NCI-H187 treated with DMSO at 0.1 percent for 48 hours (cell line): Measurements from ENCODE around the gene SLC18A3.

Source experiments
- DNase-seq: peaks from one replicate; lab custom pipeline; 2025; lab: John Stamatoyannopoulos, UW

The SLC18A3 gene

GRCh38 chr10:49610114-49610457 is at the start of gene SLC18A3:
Gene SLC18A3, plus strand, starts transcription at chr10:49610310. Its CDS starts 431 bp downstream, at chr10:49610741.
- no peak for DNase-seq

- no peak for DNase-seq
These were observed 49.6 kb upstream of the SLC18A3 start for GRCh38 chr10:49560526-49560925.

DNA sequence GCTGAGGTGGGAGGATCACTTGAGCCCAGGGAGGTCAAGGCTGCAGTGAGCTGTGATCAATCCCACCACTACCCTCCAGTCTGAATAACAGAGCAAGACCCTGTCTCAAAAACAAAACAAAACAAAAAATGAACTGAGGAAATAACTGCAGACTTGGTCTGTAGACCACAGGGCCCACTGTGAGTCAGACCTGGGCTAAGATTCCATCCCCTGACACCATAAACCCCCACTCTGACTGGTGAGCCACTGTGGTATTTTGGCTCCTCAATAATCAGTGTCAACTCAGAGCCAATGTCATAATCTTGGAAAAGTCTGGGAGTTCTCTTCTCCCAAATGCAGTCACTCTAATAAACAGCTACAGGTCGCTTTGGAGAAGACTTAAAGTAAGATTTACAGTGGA is 47.2 kb upstream of the SLC18A3 start:
- no peak for DNase-seq

GRCh38 chr10:49564461-49565009 is 45.6 kb upstream of the SLC18A3 start:
- no peak for DNase-seq

DNA sequence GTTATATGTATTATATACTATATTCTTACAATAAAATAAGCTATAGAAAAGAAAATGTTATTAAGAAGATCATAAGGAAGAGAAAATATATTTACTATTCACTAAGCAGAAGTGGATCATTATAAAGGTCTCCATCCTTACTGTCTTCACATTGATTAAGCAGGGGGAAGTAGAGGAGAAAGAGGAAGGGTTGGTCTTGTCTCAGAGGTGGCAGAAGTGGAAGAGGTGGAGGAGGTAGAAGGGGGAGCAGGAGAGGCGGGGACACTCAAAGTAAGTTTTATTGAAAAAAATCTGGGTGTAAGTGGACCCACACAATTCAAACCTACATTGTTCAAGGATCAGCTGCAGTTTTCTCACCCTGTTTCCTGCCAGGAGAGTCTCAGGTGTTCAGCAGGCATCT is 42.3 kb upstream of the SLC18A3 start:
- DNase-seq: no peak

DNA sequence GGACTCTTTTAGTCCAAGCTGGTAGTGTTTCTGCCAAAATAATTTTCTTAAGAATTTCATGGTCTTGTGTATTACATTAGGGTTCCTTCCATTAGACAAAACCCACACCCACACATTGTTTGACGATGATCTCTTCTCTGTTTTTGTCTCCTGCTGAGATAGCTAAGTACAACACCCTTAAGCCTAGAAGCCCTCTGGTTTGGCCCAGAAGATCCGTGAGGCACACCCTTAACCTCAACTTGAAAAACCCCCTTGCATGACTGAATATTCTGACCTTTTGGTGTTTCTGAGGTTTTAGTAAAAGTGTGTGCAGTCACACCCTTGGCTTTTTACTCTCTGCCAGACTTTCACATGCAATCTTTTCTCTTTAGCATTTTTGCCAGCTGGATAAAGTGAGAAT is 41.9 kb upstream of the SLC18A3 start:
- DNase-seq: no peak

GRCh38 chr10:49569031-49569631 is 41.0 kb upstream of the SLC18A3 start:
- no peak for DNase-seq

GRCh38 chr10:49571388-49571787 is 38.7 kb upstream of the SLC18A3 start:
- no peak for DNase-seq

DNA sequence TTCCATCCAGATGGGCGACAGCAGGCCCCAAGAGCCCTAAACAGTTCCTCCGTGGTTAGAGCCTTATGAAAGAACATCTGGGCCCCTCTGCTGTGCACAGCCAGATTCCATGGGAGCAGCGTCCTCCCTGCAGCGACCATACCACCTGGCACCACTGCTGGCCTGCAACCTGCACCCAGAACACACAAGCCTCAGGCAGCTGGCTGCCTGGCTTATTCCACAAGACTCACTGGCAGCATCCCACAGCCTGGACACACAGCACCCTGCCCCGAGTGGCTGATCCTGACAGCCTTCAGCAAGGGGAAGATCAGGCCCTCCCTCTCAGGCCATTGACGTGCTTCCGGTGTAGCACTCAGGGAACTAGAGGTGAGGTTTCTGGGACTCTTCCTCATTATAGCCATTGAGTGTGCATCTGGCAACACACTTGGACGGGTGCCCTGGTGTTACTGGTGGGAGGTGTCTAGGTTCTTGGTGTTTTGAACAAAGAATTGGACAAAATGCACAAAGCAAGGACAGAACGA is 37.5 kb upstream of the SLC18A3 start:
- no peak for DNase-seq

DNA sequence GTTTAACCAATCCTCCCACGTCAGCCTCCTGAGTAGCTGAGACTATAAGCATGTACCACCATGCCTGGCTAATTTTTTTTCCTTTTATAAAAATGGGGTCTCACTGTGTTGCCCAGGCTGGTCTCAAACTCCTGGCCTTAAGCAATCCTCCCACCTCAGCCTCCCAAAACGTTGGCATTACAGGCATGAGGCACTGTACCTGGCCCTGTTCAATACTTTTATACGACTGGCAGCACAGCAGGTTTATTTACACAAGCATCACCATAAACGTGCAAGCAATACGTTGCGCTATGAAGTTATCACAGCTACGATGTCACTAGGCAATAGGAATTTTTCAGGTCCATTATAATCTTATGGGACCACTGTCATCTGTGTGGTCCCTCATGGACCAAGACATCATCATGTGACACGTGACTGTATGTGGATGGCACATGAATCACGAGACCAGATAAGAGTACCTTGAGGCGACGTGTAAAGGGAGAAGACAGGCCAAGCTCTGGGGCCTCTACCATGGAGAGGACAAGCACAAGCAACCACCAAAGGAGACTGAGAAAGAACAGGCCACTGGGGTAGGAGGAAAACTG is 34.5 kb upstream of the SLC18A3 start:
- no peak for DNase-seq

- no peak for DNase-seq
These were observed 32.8 kb upstream of the SLC18A3 start for GRCh38 chr10:49577182-49577925.

DNA sequence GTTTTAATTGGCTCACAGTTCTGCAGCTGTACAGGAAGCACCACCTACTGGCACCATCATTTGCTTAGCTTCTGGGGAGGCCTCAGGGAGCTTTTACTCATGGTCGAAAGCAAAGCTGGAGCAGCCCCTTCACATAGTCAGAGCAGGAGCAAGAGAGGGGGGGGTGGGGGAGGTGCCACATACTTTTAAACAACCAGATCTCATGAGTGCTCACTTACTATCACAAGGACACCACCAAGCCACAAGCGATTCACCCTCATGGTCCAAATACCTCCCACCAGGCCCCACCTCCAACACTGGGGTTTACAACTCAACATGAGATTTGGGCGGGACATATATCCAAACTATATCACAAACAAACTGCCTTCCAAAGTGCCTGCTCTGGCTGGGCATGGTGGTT is 31.7 kb upstream of the SLC18A3 start:
- DNase-seq: no peak

DNA sequence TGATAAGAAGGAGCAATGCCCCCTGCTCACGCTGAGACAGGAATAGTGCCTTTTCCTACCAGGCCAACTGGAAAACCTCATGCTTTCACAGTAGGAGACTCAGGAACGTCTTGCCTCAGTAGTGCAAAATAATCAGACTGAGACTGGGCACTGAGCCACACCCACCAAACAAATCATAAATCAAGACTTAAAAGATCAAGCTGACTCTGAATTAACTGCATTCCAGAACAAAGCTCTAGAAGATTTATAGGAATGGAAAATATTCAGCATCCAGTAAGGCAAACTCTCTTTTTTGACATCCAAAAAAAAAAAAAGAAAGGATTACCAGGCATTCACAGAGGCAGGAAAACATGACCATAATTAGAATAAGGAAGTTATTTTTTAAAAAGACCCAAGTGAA is 30.5 kb upstream of the SLC18A3 start:
- no peak for DNase-seq

DNA sequence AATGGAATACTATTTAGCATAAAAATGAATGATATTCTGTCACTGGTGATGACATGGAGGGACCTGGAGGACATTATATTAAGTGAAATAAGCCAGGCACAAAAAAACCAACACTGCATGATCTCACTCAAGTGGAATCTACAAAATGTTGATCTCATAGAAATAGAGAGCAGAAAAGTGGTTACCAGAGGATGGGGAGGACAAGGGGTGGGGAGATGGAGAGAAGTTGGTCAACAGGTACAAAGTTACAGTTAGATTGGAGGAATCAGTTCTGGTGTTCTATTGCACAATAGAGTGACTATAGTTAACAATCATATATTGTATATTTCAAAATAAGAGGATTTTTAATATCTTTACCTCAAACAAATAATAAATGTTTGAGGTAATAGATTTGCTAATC is 24.7 kb upstream of the SLC18A3 start:
- no peak for DNase-seq

- no peak for DNase-seq
These were observed 22.1 kb upstream of the SLC18A3 start for GRCh38 chr10:49587981-49588380.

DNA sequence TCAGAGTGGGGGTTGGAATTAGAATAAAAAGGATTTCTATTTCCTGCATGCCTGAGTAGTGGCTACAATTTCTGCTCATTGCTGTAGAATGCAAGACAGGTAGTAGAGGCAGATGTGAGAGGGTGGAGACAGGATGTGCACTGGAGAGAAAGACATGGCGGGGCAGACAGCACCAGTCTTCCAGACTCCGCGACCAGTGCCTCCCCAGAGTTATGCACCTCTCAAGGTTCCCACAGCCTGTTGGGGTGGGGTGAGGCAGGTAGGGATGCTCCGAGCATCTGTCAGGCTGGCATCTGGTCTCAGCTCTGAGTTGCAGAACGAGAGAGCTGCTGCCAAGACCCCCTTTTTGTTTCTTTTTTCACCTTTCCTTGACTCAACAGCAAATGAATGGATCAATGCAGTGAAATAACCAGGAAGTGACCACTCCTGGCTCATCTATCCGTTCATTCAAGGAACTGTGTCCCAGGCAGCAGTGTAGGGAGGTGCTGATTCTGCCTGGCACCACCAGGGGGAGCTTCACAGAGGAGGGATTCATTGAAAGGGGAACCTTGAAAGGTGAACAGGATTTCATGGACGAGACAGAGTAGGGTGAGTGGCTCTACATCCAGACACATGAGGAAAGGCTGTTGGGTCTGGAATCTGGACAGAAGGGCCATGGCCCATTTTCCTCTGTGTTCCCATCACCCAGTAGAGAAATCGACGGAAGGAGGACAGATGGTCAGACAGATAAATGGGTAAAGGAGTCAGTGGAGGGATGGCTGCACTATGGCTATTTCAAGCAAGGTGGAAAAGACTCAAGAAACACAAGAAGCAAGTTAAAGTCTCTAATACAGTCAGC is 17.2 kb upstream of the SLC18A3 start:
- no peak for DNase-seq

DNA sequence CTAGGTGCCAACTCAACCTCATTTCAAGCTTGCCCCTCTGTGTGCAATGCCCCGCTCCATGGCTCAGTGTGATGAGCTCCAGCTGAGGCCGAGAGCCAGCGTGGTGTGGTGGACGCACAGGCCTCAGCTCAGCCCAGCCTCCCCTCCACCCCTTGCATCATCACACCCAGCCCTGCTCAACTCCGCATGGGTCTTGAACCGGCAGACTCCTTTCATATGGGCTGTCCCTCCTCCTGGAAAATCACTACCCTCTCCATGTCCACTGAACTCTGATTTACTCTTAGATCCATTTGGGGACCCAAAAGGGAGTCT is 16.6 kb upstream of the SLC18A3 start:
- DNase-seq: no peak

DNA sequence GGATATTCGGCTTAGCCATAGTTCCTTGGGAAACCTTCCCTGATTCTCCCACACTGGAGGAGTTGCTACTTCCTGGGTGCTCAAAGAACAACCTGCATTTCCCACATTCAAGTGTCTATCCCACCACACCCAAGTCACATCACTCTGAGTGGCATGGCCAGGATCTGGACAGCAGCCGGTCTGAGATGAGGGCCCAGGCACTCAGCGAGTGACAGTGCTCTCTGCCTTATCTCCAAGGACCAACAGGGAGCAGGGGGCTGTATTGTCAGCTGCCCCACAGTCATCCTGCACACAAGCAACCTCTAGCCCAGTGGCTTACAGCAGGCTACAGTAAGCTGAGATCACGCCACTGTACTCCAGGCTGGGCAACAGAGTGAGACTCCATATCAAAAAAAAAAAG is 16.1 kb upstream of the SLC18A3 start:
- no peak for DNase-seq

- DNase-seq: no peak
These were observed 15.5 kb upstream of the SLC18A3 start for GRCh38 chr10:49594594-49594993.

- DNase-seq: no peak
These were observed 15.0 kb upstream of the SLC18A3 start for GRCh38 chr10:49595003-49595712.

- DNase-seq: no peak
These were observed 14.2 kb upstream of the SLC18A3 start for GRCh38 chr10:49595713-49596492.
